C4-2B (cell line): Measurements from ENCODE around the gene CYTH3.

Experiments used
- H3K27ac ChIP-seq: fragments of 450-650 bp; 2 replicates; pipeline ENCODE4 v1.5.1; 2017
- ZFX ChIP-seq: fragments of 450-650 bp; IDR thresholded peaks from 2 replicates; pipeline ENCODE4 v1.6.1; 2017
- TF ChIP-seq, protein P1 (sequence below): fragments of 450-650 bp; conservative IDR thresholded peaks from 2 replicates; pipeline ENCODE4 v1.5.1; 2017; ENCODE audit warnings: mild to moderate bottlenecking

CYTH3 gene

GRCh38 chr7:6181136-6181535 lies 91.3 kb downstream of the CYTH3 start:
- no peak overlapping the region for H3K27ac ChIP-seq
- TF ChIP-seq ZFX, result no peak
- TF ChIP-seq, protein P1, sequence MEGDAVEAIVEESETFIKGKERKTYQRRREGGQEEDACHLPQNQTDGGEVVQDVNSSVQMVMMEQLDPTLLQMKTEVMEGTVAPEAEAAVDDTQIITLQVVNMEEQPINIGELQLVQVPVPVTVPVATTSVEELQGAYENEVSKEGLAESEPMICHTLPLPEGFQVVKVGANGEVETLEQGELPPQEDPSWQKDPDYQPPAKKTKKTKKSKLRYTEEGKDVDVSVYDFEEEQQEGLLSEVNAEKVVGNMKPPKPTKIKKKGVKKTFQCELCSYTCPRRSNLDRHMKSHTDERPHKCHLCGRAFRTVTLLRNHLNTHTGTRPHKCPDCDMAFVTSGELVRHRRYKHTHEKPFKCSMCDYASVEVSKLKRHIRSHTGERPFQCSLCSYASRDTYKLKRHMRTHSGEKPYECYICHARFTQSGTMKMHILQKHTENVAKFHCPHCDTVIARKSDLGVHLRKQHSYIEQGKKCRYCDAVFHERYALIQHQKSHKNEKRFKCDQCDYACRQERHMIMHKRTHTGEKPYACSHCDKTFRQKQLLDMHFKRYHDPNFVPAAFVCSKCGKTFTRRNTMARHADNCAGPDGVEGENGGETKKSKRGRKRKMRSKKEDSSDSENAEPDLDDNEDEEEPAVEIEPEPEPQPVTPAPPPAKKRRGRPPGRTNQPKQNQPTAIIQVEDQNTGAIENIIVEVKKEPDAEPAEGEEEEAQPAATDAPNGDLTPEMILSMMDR, result no peak

GRCh38 chr7:6180344-6180725 lies 92.1 kb downstream of the CYTH3 start:
- no peak overlapping the region for H3K27ac ChIP-seq
- no peak for TF ChIP-seq ZFX
- TF ChIP-seq, protein P1, result no peak

DNA sequence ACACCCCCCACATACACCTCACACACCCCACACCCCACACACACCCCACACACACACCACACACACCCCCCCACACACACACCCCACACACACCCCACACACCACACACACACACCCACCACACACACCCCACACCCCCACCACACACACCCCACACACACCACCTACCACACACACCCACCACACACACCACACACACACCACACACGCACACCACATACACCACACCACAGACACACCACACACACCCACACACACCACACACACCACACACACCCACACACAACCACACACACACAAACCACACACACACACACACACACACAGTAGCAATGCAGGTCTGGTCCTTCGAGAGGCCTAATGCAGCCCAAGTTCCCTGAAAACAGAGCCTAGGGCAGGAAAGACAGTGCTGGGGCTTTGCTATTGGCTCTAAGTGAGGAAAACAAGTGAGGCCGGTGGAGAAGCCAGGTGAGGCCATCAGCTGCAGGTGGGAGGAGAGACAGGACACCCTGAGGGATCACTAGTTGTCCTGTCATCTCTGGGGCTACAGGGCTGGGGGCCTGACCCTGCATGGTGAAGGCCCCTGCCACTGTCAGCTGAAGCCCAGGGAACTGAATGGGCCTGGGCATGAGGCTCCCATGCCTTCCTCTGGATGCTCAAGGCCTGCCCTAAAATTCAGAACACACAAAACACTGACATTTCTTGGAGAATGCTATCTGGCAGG lies 92.6 kb downstream of the CYTH3 start:
- TF ChIP-seq, protein P1, result no peak
- TF ChIP-seq ZFX, result no peak
- no peak overlapping the region for H3K27ac ChIP-seq

GRCh38 chr7:6178298-6179029 lies 94.0 kb downstream of the CYTH3 start:
- TF ChIP-seq, protein P1, result no peak
- TF ChIP-seq ZFX, result no peak
- H3K27ac ChIP-seq, result no peak overlapping the region

DNA sequence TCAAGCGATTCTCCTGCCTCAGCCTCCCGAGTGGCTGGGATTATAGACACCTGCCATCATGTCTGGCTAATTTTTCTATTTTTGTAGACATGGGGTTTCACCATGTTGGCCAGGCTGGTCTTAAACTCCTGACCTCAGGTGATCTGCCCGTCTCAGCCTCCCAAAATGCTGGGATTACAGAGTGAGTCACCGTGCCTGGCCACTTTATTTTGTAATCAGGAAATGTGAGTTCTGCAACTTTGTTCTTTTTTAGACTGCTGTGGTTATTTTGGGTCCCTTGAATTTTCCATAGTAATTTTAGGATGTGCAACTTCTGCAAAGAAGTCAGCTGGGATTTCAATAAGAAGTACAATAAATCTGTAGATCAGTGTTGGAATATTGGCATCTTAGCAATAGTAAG lies 96.8 kb downstream of the CYTH3 start:
- no peak for TF ChIP-seq ZFX
- TF ChIP-seq, protein P1, result no peak
- no peak overlapping the region for H3K27ac ChIP-seq

- no peak overlapping the region for H3K27ac ChIP-seq
- TF ChIP-seq, protein P1, result no peak
- no peak for TF ChIP-seq ZFX
Observed at GRCh38 chr7:6172910-6173295, 99.5 kb downstream of the CYTH3 start.

- H3K27ac ChIP-seq, result no peak overlapping the region
- TF ChIP-seq, protein P1, result no peak
- TF ChIP-seq ZFX, result no peak
Observed at GRCh38 chr7:6172224-6172909, 100.1 kb downstream of the CYTH3 start.
